ENCODE results near the gene CACNA1C.

Gene CACNA1C

DNA sequence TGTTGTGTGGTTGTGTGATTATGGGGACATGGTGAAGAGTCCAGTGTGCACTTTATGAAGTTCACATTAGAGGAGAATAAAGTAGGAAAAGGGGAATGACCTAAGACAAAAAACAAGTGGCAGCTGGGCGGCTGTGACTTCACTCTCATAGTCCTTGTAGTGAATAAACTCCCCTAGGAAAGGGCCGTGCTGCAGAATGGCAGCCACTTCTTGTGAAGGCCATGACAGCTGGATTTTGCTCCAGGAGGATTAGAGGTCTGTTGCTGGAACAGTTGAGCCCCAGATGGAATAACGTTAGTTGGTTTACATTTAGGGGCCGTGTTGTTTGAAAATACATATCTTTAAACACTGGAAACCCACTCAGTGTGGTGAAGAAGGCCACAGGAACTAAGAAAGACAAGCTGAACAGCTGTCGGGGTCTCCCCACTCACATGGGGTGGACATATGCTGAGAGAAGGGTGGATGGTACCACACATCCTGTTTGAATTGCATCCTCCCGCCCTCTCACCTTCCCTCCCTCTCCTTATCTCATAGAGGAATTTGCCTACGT is 276.9 kb downstream of the CACNA1C start:
- Histone ChIP-seq H3K36me3 (replicated peaks) (no peaks in the 10 kb centered on the region), H3K27ac (no peak overlapping the region), H3K27me3 (replicated peaks) (no peaks in the 10 kb centered on the region), H3K4me3 (ENCODE audit: low read depth, low read length) (no peak overlapping the region)
- DNase-seq: no peak
- in situ Hi-C loops (cut with HindIII; ENCODE audit: low pct_ligation_motif_present, low sequenced_read_pairs): no loop called here
- no peak for TF ChIP-seq CTCF (IDR thresholded peaks at IDR 0.05; ENCODE audit: low read depth, low read length, missing control alignments)

GRCh38 chr12:2332236-2332635 is 279.4 kb downstream of the CACNA1C start:
- Histone ChIP-seq H3K27ac (no peak overlapping the region), H3K36me3 (replicated peaks) (no peaks in the 10 kb centered on the region), H3K27me3 (replicated peaks) (no peaks in the 10 kb centered on the region), H3K4me3 (ENCODE audit: low read depth, low read length) (no peak overlapping the region)
- TF ChIP-seq CTCF (IDR thresholded peaks at IDR 0.05; ENCODE audit: low read depth, low read length, missing control alignments): no peak
- in situ Hi-C loops (cut with HindIII; ENCODE audit: low pct_ligation_motif_present, low sequenced_read_pairs): no loop called here
- no peak for DNase-seq

- DNase-seq: peak; percentile 45
- Histone ChIP-seq H3K4me3 (ENCODE audit: low read depth, low read length) (no peak overlapping the region), H3K36me3 (replicated peaks) (no peaks in the 10 kb centered on the region), H3K27ac (no peak overlapping the region), H3K27me3 (replicated peaks) (no peaks in the 10 kb centered on the region)
- in situ Hi-C loops (cut with HindIII; ENCODE audit: low pct_ligation_motif_present, low sequenced_read_pairs): no loop called here
- peak; percentile 21 for TF ChIP-seq CTCF (IDR thresholded peaks at IDR 0.05; ENCODE audit: low read depth, low read length, missing control alignments)
Observed at GRCh38 chr12:2332947-2333346, 280.2 kb downstream of the CACNA1C start.

DNA sequence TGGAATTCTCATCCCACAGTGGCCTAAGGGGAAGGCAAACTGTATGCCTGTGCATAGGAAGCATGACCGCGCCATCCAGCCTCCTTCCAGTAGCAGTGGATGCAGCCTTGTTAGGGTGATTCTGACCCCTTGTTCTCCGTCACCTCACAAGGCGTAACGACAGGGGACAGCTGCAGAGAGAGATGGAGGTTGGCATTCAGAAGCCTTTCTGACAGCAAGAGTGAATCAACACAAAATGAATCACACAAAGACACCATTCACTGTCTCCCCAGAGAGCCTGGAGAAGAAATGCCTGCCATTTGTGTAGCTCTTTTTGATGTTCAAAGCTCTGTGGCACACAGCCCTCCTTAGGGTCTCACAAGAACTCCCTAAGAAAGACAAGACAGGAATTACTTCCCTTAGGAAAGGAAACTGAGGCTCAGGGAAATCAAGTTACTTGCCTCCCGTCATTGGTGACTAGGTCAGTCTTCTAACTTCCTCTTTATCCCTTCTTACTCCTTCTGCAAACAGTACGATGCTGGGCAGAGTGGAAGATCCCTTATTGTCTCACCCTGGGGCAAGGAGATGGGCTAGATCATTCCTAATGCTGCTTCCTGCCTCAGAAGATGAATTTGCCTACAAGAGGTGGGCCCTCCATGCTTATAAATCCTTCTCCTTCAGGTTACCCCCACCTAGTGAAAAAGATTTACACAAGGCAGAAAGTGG is 280.9 kb downstream of the CACNA1C start:
- TF ChIP-seq CTCF (IDR thresholded peaks at IDR 0.05; ENCODE audit: low read depth, low read length, missing control alignments): no peak
- Histone ChIP-seq H3K27ac (no peak overlapping the region), H3K36me3 (replicated peaks) (no peaks in the 10 kb centered on the region), H3K4me3 (ENCODE audit: low read depth, low read length) (no peak overlapping the region), H3K27me3 (replicated peaks) (no peaks in the 10 kb centered on the region)
- no peak for DNase-seq
- in situ Hi-C loops (cut with HindIII; ENCODE audit: low pct_ligation_motif_present, low sequenced_read_pairs): no loop called here

GRCh38 chr12:2334271-2334670 is 281.5 kb downstream of the CACNA1C start:
- in situ Hi-C loops (cut with HindIII; ENCODE audit: low pct_ligation_motif_present, low sequenced_read_pairs): no loop called here
- no peak for TF ChIP-seq CTCF (IDR thresholded peaks at IDR 0.05; ENCODE audit: low read depth, low read length, missing control alignments)
- H3K27me3 ChIP-seq (replicated peaks): no peaks in the 10 kb centered on the region
- no peak for DNase-seq
- no peak overlapping the region for H3K4me3 ChIP-seq (ENCODE audit: low read depth, low read length)
- no peaks in the 10 kb centered on the region for H3K36me3 ChIP-seq (replicated peaks)
- H3K27ac ChIP-seq: no peak overlapping the region

GRCh38 chr12:2334689-2335088 is 281.9 kb downstream of the CACNA1C start:
- no peak for DNase-seq
- H3K36me3 ChIP-seq (replicated peaks): no peaks in the 10 kb centered on the region
- no peak overlapping the region for H3K4me3 ChIP-seq (ENCODE audit: low read depth, low read length)
- no peaks in the 10 kb centered on the region for H3K27me3 ChIP-seq (replicated peaks)
- in situ Hi-C loops (cut with HindIII; ENCODE audit: low pct_ligation_motif_present, low sequenced_read_pairs): no loop called here
- no peak overlapping the region for H3K27ac ChIP-seq
- TF ChIP-seq CTCF (IDR thresholded peaks at IDR 0.05; ENCODE audit: low read depth, low read length, missing control alignments): no peak

Measured in brain microvascular endothelial cell (primary cell).